SH-SY5Y (cell line): ENCODE data around the gene TSPAN15.

ENCODE experiments used
- GATA2 ChIP-seq: IDR thresholded peaks from 2 replicates; pipeline ENCODE4 v1.6.1; 2011; ENCODE audit warnings: mild to moderate bottlenecking, low read depth, low read length
- GATA3 ChIP-seq: IDR thresholded peaks from 2 replicates; pipeline ENCODE4 v1.6.1; 2011; ENCODE audit warnings: low read depth, mild to moderate bottlenecking, low read length, moderate library complexity

- TF ChIP-seq GATA3, result no peak
- TF ChIP-seq GATA2, result no peak
Measured at GRCh38 chr10:69412232-69412790, 39.0 kb upstream of the TSPAN15 start.
